ENCODE data around the gene CAMTA1.

Gene CAMTA1

GRCh38 chr1:7558921-7559869 lies 773.9 kb downstream of the CAMTA1 start:
- DNase-seq, result no peak

GRCh38 chr1:7560128-7560527 lies 774.9 kb downstream of the CAMTA1 start:
- DNase-seq, result no peak

GRCh38 chr1:7560601-7561181 lies 775.4 kb downstream of the CAMTA1 start:
- DNase-seq, result no peak

GRCh38 chr1:7561331-7561921 lies 776.2 kb downstream of the CAMTA1 start:
- DNase-seq, result no peak

GRCh38 chr1:7561936-7562728 lies 776.9 kb downstream of the CAMTA1 start:
- DNase-seq, result no peak

- DNase-seq, result no peak
Measured at GRCh38 chr1:7562729-7563605, 777.7 kb downstream of the CAMTA1 start.

GRCh38 chr1:7564137-7564536 lies 778.9 kb downstream of the CAMTA1 start:
- no peak for DNase-seq

- DNase-seq, result no peak
Measured at GRCh38 chr1:7565099-7565750, 780.0 kb downstream of the CAMTA1 start.

- DNase-seq, result no peak
Measured at GRCh38 chr1:7566417-7567375, 781.4 kb downstream of the CAMTA1 start.

GRCh38 chr1:7567376-7567775 lies 782.1 kb downstream of the CAMTA1 start:
- no peak for DNase-seq

GRCh38 chr1:7568053-7568452 lies 782.8 kb downstream of the CAMTA1 start:
- DNase-seq, result no peak

GRCh38 chr1:7568901-7569524 lies 783.8 kb downstream of the CAMTA1 start:
- no peak for DNase-seq

GRCh38 chr1:7570311-7570710 lies 785.1 kb downstream of the CAMTA1 start:
- DNase-seq, result no peak

- no peak for DNase-seq
Measured at GRCh38 chr1:7572654-7573152, 787.4 kb downstream of the CAMTA1 start.

GRCh38 chr1:7573481-7573880 lies 788.2 kb downstream of the CAMTA1 start:
- no peak for DNase-seq

- DNase-seq, result no peak
Measured at GRCh38 chr1:7574121-7575040, 789.1 kb downstream of the CAMTA1 start.

- no peak for DNase-seq
Measured at GRCh38 chr1:7575041-7575400, 789.8 kb downstream of the CAMTA1 start.

- no peak for DNase-seq
Measured at GRCh38 chr1:7576946-7577657, 791.8 kb downstream of the CAMTA1 start.

Data from NCI-H446 treated with DMSO at 0.1 percent for 48 hours (cell line).